A673 (cell line): ENCODE data around the gene SPP2. TPM values are rescaled to one million over a fixed set of nuclear protein-coding genes. Genes with fewer than 3 reads are reported as not detected.

ENCODE experiments used
- BruUV-seq: library from RNA; stranded (reverse); fragments of 400-500 nt; replicated peaks from 2 replicates; lab custom pipeline; 2021; lab: Mats Ljungman, UMichigan
- CTCF ChIA-PET: fragments of 300-600 bp; sonication (Branson Sonifier 250); formaldehyde crosslinking; loops from one replicate; lab custom pipeline; 2022; ENCODE audit warnings: antibody characterized with exemption; lab: Charles Lee
- POLR2A ChIA-PET: fragments of 300-600 bp; sonication (Branson Sonifier 250); formaldehyde crosslinking; loops from one replicate; lab custom pipeline; 2022; ENCODE audit warnings: antibody characterized with exemption; ENCODE audit not compliant: low non-redundant PET; lab: Charles Lee
- DNase-seq: peaks from one replicate; pipeline ENCODE4 v3.0.0-alpha.2; 2015; ENCODE audit warnings: low spot score
- H3K27ac ChIP-seq: fragments of 200-600 bp; sonication (generic); 2 replicates; pipeline ENCODE4 v1.5.1; 2016; ENCODE audit warnings: mixed run types, low read depth, mild to moderate bottlenecking, mixed read lengths, antibody characterized with exemption, low read length; ENCODE audit not compliant: poor library complexity, severe bottlenecking
- H3K27me3 ChIP-seq: fragments of 200-600 bp; sonication (generic); replicated peaks from 2 replicates; pipeline ENCODE4 v1.6.1; 2017; ENCODE audit warnings: mixed run types, low read depth, mild to moderate bottlenecking, mixed read lengths, antibody characterized with exemption, low read length; ENCODE audit not compliant: insufficient read depth, poor library complexity
- H3K36me3 ChIP-seq: fragments of 200-600 bp; sonication (generic); 2 replicates; pipeline ENCODE4 v1.6.1; 2016; ENCODE audit warnings: mixed run types, mild to moderate bottlenecking, mixed read lengths, antibody characterized with exemption, low read length; ENCODE audit not compliant: insufficient read depth, poor library complexity, severe bottlenecking
- H3K4me1 ChIP-seq: fragments of 200-600 bp; sonication (generic); 2 replicates; pipeline ENCODE4 v1.6.1; 2017; ENCODE audit warnings: mixed run types, mild to moderate bottlenecking, mixed read lengths, antibody characterized with exemption, low read length; ENCODE audit not compliant: insufficient read depth, poor library complexity, severe bottlenecking
- H3K4me3 ChIP-seq: fragments of 200-600 bp; sonication (generic); 2 replicates; pipeline ENCODE4 v1.5.1; 2016; ENCODE audit warnings: low read depth, mixed run types, mild to moderate bottlenecking, mixed read lengths, low read length; ENCODE audit not compliant: poor library complexity, severe bottlenecking
- H3K9me3 ChIP-seq: fragments of 200-600 bp; sonication (generic); 2 replicates; pipeline ENCODE4 v1.6.1; 2016; ENCODE audit warnings: mixed run types, low read depth, mild to moderate bottlenecking, mixed read lengths, antibody characterized with exemption, low read length; ENCODE audit not compliant: poor library complexity, severe bottlenecking
- EZH2 ChIP-seq: fragments of 200-600 bp; sonication (generic); IDR thresholded peaks from 2 replicates; pipeline ENCODE4 v1.6.1; 2017; ENCODE audit warnings: borderline replicate concordance, low read depth, mild to moderate bottlenecking, mixed read lengths, antibody characterized with exemption, low read length; ENCODE audit not compliant: poor library complexity, severe bottlenecking
- intact Hi-C: fragments of 100-400 bp; cut with micrococcal nuclease; formaldehyde crosslinking; loops from one replicate; pipeline ENCODE4 v1.10.0; 2022; ENCODE audit not compliant: unreplicated experiment
- total RNA-seq: library from RNA; stranded (reverse); gene quantifications from 2 replicates; pipeline ENCODE4 v1.2.3, GENCODE V29; 2021
- TF ChIP-seq, protein P1 (sequence below): fragments of 300-800, 200-600 bp; sonication (generic); conservative IDR thresholded peaks from 2 replicates; pipeline ENCODE4 v1.5.1; 2017; ENCODE audit warnings: low read depth, mild to moderate bottlenecking, antibody characterized with exemption, low read length, moderate library complexity, mixed read lengths

Gene SPP2
- total RNA-seq, 1 experiment from 2014 or later, result not detected

- intact Hi-C loops, result no loop called here
- Histone ChIP-seq H3K4me1 (no peaks in the 10 kb centered on the region), H3K9me3 (no peaks in the 10 kb centered on the region), H3K27ac (no peak overlapping the region), H3K27me3 (no peaks in the 10 kb centered on the region), H3K4me3 (no peak overlapping the region), H3K36me3 (no peaks in the 10 kb centered on the region)
- no peak for DNase-seq
- POLR2A ChIA-PET, result no interaction called here
- no TSS peak for BruUV-seq
- TF ChIP-seq EZH2, result no peak
- TF ChIP-seq, protein P1, sequence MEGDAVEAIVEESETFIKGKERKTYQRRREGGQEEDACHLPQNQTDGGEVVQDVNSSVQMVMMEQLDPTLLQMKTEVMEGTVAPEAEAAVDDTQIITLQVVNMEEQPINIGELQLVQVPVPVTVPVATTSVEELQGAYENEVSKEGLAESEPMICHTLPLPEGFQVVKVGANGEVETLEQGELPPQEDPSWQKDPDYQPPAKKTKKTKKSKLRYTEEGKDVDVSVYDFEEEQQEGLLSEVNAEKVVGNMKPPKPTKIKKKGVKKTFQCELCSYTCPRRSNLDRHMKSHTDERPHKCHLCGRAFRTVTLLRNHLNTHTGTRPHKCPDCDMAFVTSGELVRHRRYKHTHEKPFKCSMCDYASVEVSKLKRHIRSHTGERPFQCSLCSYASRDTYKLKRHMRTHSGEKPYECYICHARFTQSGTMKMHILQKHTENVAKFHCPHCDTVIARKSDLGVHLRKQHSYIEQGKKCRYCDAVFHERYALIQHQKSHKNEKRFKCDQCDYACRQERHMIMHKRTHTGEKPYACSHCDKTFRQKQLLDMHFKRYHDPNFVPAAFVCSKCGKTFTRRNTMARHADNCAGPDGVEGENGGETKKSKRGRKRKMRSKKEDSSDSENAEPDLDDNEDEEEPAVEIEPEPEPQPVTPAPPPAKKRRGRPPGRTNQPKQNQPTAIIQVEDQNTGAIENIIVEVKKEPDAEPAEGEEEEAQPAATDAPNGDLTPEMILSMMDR, result no peak
- CTCF ChIA-PET, result no interaction called here
Observed at GRCh38 chr2:234121999-234122398, 71.5 kb downstream of the SPP2 start.

- no peaks in the 10 kb centered on the region for H3K27me3 ChIP-seq
- no peaks in the 10 kb centered on the region for H3K4me1 ChIP-seq
- intact Hi-C loops, result no loop called here
- H3K27ac ChIP-seq, result no peak overlapping the region
- no TSS peak for BruUV-seq
- H3K36me3 ChIP-seq, result no peaks in the 10 kb centered on the region
- H3K4me3 ChIP-seq, result no peak overlapping the region
- no peaks in the 10 kb centered on the region for H3K9me3 ChIP-seq
- CTCF ChIA-PET, result no interaction called here
- TF ChIP-seq EZH2, result no peak
- TF ChIP-seq, protein P1, result no peak
- POLR2A ChIA-PET, result no interaction called here
- DNase-seq, result no peak
Observed at GRCh38 chr2:234125451-234126145, 75.1 kb downstream of the SPP2 start.

DNA sequence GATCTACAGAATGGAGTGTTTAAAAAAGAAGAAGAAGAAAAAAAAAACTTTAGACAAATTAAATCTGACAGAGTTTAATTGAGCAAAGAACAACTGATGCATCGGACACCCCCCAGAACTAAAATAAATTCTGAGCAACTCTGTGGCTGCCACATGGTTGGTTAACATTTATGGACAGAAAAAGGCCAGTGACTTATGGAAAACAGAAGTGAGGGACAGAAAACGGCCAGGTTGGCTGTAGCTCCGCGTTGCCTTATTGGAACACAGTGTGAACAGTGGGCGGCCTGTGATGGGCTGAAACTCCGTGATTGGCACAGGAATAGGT is 75.6 kb downstream of the SPP2 start:
- no peak overlapping the region for H3K27ac ChIP-seq
- H3K4me3 ChIP-seq, result no peak overlapping the region
- H3K4me1 ChIP-seq, result no peaks in the 10 kb centered on the region
- TF ChIP-seq EZH2, result no peak
- TF ChIP-seq, protein P1, result no peak
- ChIA-PET CTCF (no interaction called here), POLR2A (no interaction called here)
- H3K27me3 ChIP-seq, result no peaks in the 10 kb centered on the region
- no peaks in the 10 kb centered on the region for H3K9me3 ChIP-seq
- intact Hi-C loops, result no loop called here
- no peak for DNase-seq
- no peaks in the 10 kb centered on the region for H3K36me3 ChIP-seq
- BruUV-seq, result no TSS peak

Other genes starting within 250 kb of the SPP2 start
- gene HJURP, start 196.2 kb upstream of the SPP2 start, total RNA-seq, result 103 and 107 TPM in 2 replicates
- 3.6 and 8.9 TPM in 2 replicates for gene TRPM8, start 133.3 kb upstream of the SPP2 start, total RNA-seq